Lung (tissue), 12 donors: ENCODE measurements around the gene DENND6B. TPM values are rescaled to one million over a fixed set of nuclear protein-coding genes. Genes with fewer than 3 reads are reported as not detected.
"Not testable (repeated sequence)": the region's sequence is repeated elsewhere in the genome, so short reads cannot be mapped to it uniquely, and the experiment has no call there.

Source experiments
- ATAC-seq: fragments of 200-7000 bp; cut with Tn5 transposase; one replicate; pipeline ENCODE4 v1.9.1; 2020; ENCODE audit warnings: moderate number of reproducible peaks; ENCODE audit not compliant: insufficient read depth, low FRiP score
- DNase-seq, 3 donors: peaks; one replicate each; pipeline ENCODE4 v3.0.0-alpha.2; 2013 to 2017
- H3K27ac ChIP-seq, 2 donors: one replicate each; pipeline ENCODE4 v1.5.1; 2013; ENCODE audit warnings: mild to moderate bottlenecking in 2 of 2, moderate library complexity in 2 of 2, control low read depth in 1 of 2, inconsistent platforms in 1 of 2, low read depth in 1 of 2, low read length in 1 of 2
- H3K27me3 ChIP-seq, 3 donors: one replicate each; pipeline ENCODE4 v1.5.1; 2013; ENCODE audit warnings: low read length in 2 of 3; ENCODE audit not compliant: control insufficient read depth in 3 of 3, insufficient read depth in 3 of 3
- H3K36me3 ChIP-seq, 4 donors: one replicate each; pipeline ENCODE4 v1.5.1; 2013; ENCODE audit warnings: low read length in 4 of 4, mild to moderate bottlenecking in 1 of 4, moderate library complexity in 1 of 4; ENCODE audit not compliant: control insufficient read depth in 4 of 4, insufficient read depth in 4 of 4
- H3K4me1 ChIP-seq, 5 donors: one replicate each; pipeline ENCODE4 v1.5.1; 2013; ENCODE audit warnings: low read length in 5 of 5, mild to moderate bottlenecking in 2 of 5, moderate library complexity in 1 of 5; ENCODE audit not compliant: control insufficient read depth in 5 of 5, insufficient read depth in 5 of 5
- H3K4me3 ChIP-seq: one replicate; pipeline ENCODE4 v1.5.1; 2013; ENCODE audit warnings: mild to moderate bottlenecking, control low read depth, moderate library complexity
- H3K9ac ChIP-seq, 2 donors: one replicate each; pipeline ENCODE4 v1.5.1; 2013; ENCODE audit warnings: low read length in 2 of 2, control low read depth in 1 of 2; ENCODE audit not compliant: insufficient read depth in 1 of 2
- H3K9me3 ChIP-seq, 4 donors: one replicate each; pipeline ENCODE4 v1.5.1; 2013; ENCODE audit warnings: low read length in 3 of 4, mild to moderate bottlenecking in 1 of 4, moderate library complexity in 1 of 4; ENCODE audit not compliant: control insufficient read depth in 4 of 4, insufficient read depth in 3 of 4
- WGBS, 2 donors: extraction: QIAGEN DNeasy Blood & Tissue Kit; methylation state at CpG; one replicate each; pipeline ENCODE4 v1.1.7; 2013; 5-methylcytosine and 5-hydroxymethylcytosine counted together
- polyA plus RNA-seq, 2 donors: library from polyadenylated mRNA; stranded (reverse); fragments of 200-250 nt; gene quantifications; one replicate each; pipeline ENCODE4 v1.2.1, GENCODE V29; 2013
- total RNA-seq, 2 donors: library from RNA; depleted of rRNA in 1 of 2; stranded (reverse); fragments of >200 nt in 1 of 2; gene quantifications; one replicate each; pipeline ENCODE4 v1.2.1, GENCODE V29; 2014 to 2021
- TF ChIP-seq, protein P1 (sequence below): IDR thresholded peaks from 2 replicates; pipeline ENCODE4 v1.5.1; 2012; ENCODE audit warnings: mild to moderate bottlenecking; ENCODE audit errors: control extremely low read depth, extremely low read depth
- donor health status: control.
- donor health status: control.
- donor health status: Bipolar disorder and iron deficiency.
- donor health status: healthy.
- donor health status: DM: yes; HTN: yes; CAD: no.

DENND6B gene
- total and polyA plus RNA-seq, 4 donors = 8.0 to 26.0 (median 12.6) TPM

- ATAC-seq (no peak), DNase-seq (no peak)
- TF ChIP-seq, protein P1, sequence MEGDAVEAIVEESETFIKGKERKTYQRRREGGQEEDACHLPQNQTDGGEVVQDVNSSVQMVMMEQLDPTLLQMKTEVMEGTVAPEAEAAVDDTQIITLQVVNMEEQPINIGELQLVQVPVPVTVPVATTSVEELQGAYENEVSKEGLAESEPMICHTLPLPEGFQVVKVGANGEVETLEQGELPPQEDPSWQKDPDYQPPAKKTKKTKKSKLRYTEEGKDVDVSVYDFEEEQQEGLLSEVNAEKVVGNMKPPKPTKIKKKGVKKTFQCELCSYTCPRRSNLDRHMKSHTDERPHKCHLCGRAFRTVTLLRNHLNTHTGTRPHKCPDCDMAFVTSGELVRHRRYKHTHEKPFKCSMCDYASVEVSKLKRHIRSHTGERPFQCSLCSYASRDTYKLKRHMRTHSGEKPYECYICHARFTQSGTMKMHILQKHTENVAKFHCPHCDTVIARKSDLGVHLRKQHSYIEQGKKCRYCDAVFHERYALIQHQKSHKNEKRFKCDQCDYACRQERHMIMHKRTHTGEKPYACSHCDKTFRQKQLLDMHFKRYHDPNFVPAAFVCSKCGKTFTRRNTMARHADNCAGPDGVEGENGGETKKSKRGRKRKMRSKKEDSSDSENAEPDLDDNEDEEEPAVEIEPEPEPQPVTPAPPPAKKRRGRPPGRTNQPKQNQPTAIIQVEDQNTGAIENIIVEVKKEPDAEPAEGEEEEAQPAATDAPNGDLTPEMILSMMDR = no peak
- H3K9me3 ChIP-seq = no peaks in the 10 kb centered on the region
- peaks cover 0 to 51% (median 12%) of the 10 kb centered on the region in 4 donors for H3K36me3 ChIP-seq
- H3K4me1 ChIP-seq = peaks cover 0 to 19% (median 8%) of the 10 kb centered on the region in 5 donors
- no peak overlapping the region for H3K4me3 ChIP-seq
- no peak overlapping the region for H3K9ac ChIP-seq
- no peaks in the 10 kb centered on the region for H3K27me3 ChIP-seq
- peak overlapping the region in 1 of 2 donors; percentile 54 for H3K27ac ChIP-seq
- WGBS, 2 donors = 89 to 90% methylated on average over 43 of the region's 43 CpGs
Observed at GRCh38 chr22:50275181-50276055, 51.4 kb downstream of the DENND6B start.

DNA sequence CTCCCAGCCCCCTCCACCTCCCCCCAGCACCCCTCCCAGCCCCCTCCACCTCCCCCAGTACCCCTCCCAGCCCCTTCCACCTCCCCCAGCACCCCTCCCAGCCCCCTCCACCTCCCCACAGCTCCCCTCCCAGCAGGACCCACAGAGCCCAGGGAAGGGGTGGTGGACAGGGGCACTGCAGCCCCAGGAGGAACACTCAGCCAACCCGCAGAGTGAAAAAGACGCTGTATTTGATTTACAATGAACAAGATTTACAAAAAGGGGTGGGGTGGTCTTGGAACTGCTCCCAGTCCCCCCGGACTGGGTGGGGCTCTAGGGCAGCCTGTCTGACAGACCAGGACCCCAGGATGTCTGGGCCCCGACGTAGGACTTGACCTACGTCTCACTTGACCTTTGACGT, 52.0 kb downstream of the DENND6B start:
- Histone ChIP-seq H3K9me3 (no peaks in the 10 kb centered on the region), H3K27me3 (no peaks in the 10 kb centered on the region), H3K4me1 (peaks cover 0 to 21% (median 8%) of the 10 kb centered on the region in 5 donors), H3K36me3 (peaks cover 0 to 44% (median 10%) of the 10 kb centered on the region in 4 donors), H3K9ac (no peak overlapping the region), H3K27ac (peak overlapping the region in 1 of 2 donors; percentile 8), H3K4me3 (no peak overlapping the region)
- WGBS, 2 donors = 63 to 70% methylated on average over 7 of the region's 7 CpGs
- TF ChIP-seq, protein P1 = no peak
- no peak for DNase-seq
- no peak for ATAC-seq

DNA sequence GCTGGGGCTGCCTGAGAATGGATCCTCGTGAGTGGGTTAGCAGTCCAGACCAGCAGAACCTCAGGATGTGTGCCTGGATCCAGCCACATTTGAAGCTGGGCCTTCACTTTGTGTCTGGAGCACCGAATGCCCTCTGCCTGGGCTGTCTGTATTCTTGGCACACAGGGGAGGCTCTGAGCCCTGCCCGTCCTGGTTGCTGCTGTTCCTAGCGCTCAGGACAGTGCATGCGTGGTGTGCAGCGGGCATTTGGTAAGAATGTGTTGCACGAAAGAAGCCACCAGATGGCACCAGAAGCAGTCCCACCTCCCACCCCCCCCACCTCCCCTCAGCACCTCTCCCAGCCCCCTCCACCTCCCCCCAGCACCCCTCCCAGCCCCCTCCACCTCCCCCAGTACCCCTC, 52.5 kb downstream of the DENND6B start:
- H3K27ac ChIP-seq = no peak overlapping the region
- no peak overlapping the region for H3K4me3 ChIP-seq
- peaks cover 0 to 40% (median 8%) of the 10 kb centered on the region in 4 donors for H3K36me3 ChIP-seq
- TF ChIP-seq, protein P1 = no peak
- ATAC-seq (no peak), DNase-seq (peak; percentile 67 to 72 (median 71))
- no peaks in the 10 kb centered on the region for H3K9me3 ChIP-seq
- no peak overlapping the region for H3K9ac ChIP-seq
- H3K27me3 ChIP-seq = no peaks in the 10 kb centered on the region
- peaks cover 0 to 25% (median 10%) of the 10 kb centered on the region in 5 donors for H3K4me1 ChIP-seq
- WGBS, 2 donors = 27 to 37% methylated on average over 7 of the region's 7 CpGs

- DNase-seq, ATAC-seq, H3K9me3 ChIP-seq, H3K4me3 ChIP-seq, H3K27ac ChIP-seq, H3K27me3 ChIP-seq, H3K9ac ChIP-seq: not testable (repeated sequence)
- peaks cover 0 to 34% (median 7%) of the 10 kb centered on the region in 4 donors for H3K36me3 ChIP-seq
- 88 to 89% methylated on average over 10 of the region's 10 CpGs for WGBS, 2 donors
- peaks cover 0 to 30% (median 13%) of the 10 kb centered on the region in 5 donors for H3K4me1 ChIP-seq
Observed at GRCh38 chr22:50273781-50274180, 53.0 kb downstream of the DENND6B start.

DNA sequence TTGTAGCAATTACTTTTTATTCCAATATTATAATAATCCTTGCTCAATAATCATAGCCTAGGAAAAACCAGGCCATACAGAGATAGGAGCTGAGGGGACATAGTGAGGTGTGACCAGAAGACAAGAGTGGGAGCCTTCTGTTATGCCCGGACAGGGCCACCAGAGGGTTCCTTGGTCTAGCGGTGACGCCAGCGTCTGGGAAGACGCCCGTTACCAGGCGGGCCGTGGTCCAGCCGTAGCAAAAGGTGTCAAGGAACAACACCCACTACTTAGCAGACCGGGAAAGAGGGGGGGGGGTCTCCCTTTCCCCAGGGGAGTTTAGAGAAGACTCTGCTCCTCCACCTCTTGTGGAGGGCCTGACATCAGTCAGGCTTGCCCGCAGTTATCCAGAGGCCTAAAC, 53.5 kb downstream of the DENND6B start:
- not testable (repeated sequence) for H3K9me3 ChIP-seq, ATAC-seq, H3K27ac ChIP-seq, DNase-seq, H3K27me3 ChIP-seq, H3K4me3 ChIP-seq, H3K9ac ChIP-seq
- H3K36me3 ChIP-seq = peaks cover 0 to 30% (median 5%) of the 10 kb centered on the region in 4 donors
- WGBS, 2 donors = 50 to 54% methylated on average over 11 of the region's 11 CpGs
- peaks cover 0 to 30% (median 17%) of the 10 kb centered on the region in 5 donors for H3K4me1 ChIP-seq
